Dedifferentiated amniotic fluid mesenchymal stem cell (primary cell): ENCODE results near the gene STPG2.
"Not testable (repeated sequence)": the region's sequence is repeated elsewhere in the genome, so short reads cannot be mapped to it uniquely, and the experiment has no call there.

Source experiments
- DNase-seq: peaks from one replicate; pipeline ENCODE4 v3.0.0-alpha.2; 2016; ENCODE audit errors: extremely low spot score

Gene STPG2

DNA sequence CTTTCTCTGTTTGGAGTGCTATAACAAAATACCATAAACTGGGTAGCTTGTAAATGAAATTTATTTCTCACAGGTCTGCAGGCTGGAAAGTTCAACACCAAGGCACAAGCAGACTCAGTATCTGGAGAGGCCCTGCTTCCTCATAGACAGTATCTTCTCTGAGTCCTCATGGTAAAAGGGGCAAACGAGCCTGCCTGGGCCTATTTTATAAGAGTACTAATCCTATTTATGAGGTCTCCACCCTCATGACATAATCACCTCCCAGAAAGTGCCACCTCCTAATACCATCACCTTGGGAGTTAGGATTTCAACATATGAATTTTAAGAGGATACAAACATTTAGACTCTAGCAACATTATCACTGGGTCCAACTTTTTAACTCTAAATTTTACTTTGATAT, 200.3 kb downstream of the STPG2 start:
- DNase-seq: no peak

DNA sequence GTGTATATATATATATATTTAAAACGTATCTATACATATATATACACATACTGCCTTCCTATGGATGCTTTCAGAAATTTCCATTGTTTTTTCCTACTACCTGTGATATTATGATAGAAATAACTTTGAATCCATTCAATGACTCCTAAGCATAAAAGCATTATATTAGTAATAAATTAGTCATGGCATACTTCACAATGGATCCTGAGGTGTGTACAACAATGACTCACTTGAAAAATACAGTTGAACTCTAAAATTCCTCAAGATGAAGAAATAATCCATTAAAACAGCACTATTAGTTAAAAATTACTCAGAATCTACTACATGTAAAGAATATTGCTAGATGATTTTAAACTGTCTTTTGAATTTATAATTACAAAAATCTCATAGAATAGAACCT, 201.1 kb downstream of the STPG2 start:
- no peak for DNase-seq

DNA sequence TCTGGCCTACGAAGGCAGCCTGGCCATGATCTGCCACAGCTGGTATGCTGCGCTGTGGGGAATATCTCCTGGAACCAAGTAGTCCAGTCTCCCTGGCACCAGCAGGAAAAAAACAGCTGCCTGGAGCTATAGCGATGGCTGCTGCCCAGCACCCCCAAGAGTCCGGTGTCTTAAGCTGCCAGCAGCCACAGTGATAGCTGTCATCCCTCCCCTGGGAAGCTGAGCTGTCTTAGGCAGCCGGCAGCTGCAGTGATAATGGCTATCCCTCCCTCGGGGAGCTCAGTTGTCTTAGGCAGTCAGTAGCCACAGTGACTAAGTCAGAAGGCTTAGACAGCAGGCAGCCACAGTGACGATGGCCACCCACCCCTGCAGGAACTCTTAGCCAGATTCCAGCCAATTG, 205.1 kb downstream of the STPG2 start:
- no peak for DNase-seq

DNA sequence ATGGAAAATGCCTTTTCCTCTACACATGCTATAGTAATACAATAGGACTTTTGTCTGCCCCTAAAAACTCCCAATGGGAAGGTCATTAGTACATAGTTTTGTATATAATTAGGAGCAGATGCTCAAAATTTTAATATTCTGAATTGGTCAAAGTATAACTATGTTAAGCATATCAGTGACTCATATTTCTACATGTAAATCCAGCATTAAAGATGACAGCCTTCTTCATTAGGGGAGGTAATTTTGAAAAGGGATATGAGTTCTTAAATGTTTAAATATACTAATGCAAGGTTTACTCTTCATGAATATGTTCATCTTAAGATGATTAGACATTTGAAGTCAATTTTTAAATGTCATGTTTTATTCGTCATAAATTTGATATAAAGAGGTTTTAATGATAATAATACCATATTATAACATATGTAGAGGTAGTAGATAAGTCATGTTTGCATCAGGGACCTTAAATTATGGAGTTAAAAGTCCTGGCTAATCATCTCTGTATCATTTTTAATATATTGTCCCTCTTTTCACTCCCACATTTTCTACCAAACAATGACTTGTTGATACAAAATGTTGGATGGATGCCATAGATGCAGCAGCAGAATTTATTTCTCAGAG, 218.8 kb downstream of the STPG2 start:
- no peak for DNase-seq

DNA sequence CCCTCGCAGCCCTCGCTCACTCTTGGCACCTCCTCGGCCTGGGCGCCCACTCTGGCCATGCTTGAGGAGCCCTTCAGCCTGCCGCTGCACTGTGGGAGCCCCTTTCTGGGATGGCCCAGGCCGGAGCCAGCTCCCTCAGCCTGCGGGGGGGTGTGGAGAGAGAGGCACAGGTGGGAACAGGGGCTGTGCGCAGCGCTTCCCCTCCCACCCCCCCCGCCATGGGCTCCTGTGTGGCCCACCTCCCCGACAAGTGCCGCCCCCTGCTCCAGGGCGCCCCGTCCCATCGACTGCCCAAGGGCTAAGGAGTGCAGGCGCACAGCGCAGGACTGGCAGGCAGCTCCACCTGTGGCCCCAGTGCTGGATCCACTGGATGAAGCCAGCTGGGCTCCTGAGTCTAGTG, 220.2 kb downstream of the STPG2 start:
- DNase-seq: no peak

DNA sequence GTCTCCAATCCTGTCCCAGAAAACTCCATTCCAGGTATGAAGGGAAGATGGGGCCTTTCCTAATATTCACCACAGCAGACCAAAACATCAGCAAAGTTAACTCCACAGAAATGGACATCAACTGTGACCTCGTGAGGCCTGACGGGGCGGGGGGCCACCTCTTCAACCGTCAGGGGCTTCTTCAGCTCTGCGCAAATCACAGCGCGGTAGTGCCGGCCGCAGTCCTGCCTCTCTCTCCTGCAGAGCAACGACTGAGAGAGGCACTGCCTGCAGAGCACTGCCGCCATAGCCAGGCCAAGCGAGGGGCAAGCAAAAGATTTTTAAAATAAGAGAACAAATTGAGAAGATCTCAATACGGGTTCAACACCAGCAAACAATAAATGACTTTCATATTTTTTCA, 226.2 kb downstream of the STPG2 start:
- DNase-seq: no peak

DNA sequence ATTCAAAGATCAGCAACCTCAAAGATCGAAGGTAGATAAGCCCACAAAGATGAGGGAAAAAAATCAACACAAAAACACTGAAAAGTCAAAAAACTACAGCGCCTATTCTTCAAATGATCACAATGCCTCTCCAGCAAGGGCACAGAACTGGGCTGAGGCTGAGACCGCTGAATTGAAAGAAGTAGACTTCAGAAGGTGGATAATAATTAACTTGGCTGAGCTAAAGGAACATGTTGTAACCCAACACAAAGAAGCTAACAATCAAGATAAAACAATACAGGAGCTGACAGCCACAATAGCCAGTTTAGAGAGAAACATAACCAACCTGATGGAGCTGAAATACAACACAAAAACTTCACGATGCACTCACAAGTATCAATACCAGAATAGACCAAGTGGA, 231.1 kb downstream of the STPG2 start:
- no peak for DNase-seq

DNA sequence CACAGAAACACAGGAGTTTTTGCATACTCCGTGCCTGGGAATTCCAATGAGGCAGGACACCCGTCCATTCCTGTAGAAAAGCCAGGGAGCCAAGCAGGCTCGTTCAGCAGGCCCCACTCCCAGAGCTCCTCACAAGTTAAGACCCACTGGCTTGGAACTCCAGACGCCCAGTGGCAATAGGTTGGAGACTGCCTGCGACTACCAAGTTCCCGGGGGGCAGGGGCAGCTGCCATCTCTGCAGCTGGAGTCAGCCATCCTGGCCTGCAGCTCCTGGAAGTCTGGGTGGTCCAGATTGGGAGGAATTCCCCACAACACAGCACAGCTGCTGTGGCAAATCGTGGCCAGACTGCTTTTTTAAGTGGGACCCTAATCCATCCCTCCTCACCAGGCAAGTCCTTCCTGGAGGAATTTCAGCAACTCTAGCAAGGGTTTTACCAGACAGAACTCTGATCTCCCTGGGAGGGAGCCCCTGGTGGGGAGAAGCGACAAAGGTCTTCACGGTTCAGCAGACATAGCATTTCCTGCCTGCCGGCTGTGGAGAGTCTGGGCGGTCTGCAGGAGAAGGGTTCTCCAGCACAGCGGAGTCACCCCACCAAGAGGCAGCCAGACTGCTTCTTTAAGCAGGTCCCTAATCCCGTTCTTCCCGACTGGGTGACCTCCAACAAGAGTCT, 231.9 kb downstream of the STPG2 start:
- DNase-seq: no peak

DNA sequence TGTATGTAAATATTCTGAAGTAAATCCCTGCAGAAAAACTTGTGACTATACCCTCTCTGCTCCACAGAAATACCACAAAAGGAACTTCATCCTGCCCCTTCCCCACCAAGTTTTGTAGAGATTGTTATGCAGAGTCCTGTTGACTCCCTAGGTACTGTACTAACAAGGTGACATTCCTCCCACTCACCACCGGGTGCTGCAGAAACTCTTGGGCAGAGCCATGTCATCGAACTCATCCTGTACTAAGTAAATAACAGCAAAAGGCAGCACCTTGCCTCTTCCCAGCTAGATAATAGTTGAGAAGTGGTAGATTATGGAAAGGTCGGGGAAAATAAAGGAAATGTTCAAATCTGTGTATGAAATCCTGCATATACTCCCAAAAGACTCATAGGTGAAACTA, 233.3 kb downstream of the STPG2 start:
- no peak for DNase-seq

DNA sequence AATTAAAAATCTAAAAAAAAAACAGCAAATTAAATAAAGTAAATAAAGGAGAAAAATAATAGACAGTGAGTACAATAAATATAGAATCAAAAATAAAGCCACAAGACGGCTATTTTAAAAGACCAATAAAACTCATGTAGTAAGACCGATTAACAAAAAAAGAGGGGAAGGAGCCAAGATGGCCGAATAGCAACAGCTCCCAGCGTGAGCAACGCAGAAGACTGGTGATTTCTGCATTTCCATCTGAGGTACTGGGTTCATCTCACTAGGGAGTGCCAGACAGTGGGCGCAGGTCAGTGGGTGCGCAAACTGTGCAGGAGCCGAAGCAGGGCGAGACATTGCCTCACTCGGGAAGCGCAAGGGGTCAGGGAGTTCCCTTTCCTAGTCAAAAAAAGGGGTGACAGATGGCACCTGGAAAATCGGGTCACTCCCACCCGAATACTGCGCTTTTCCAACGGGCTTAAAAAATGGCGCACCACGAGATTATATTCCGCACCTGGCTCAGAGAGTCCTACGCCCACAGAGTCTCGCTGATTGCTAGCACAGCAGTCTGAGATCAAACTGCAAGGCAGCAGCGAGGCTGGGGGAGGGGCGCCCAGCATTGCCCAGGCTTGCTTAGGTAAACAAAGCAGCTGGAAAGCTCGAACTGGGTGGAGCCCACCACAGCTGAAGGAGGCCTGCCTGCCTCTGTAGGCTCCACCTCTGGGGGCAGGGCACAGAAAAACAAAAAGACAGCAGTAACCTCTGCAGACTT, 239.7 kb downstream of the STPG2 start:
- not testable (repeated sequence) for DNase-seq

DNA sequence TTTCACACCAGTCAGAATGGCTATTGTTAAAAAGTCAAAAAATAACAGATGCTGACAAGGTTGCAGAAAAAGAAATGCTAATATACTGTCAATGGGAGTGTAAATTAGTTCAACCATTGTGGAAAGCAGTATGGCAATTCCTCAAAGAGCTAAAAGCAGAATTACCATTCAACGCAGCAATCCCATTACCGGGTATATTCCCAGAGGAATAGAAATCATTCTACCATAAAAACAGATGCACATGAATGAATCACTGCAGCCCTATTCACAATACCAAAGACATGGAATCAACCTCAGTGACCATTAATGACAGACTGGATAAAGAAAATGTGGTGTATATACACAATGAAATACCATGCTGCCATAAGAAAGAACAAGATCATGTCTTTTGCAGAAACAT, 243.0 kb downstream of the STPG2 start:
- no peak for DNase-seq

DNA sequence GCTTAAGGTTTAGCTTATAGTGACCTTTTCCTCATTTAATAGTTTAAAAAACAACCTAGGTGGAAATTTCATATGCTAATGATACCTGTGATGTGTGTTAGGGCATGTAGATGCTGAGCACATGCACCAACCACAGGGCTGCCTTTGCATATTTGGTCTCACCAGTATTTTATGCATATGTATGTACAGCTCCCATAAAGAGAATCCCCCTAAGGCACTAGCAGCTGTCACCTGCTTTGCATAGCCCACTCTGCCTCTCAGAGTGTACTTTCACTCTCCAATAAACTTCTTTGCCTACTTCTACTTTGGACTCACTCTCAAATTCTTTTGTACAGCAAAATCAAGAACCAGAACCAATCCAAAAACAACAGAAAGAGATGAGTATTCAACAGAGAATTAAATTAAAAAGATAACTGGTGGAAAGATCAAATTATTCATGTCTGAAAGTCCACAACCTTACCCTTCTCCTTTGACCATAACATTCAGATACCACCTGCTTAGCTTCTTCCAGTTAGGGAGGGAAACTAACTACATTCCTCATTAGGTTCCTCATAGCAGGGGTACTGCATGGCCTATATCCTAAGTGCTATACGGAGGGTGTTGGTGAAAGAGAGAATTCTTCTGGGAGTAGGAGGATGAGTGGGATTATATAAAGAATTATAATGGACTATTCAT, 250.5 kb downstream of the STPG2 start:
- DNase-seq: no peak

DNA sequence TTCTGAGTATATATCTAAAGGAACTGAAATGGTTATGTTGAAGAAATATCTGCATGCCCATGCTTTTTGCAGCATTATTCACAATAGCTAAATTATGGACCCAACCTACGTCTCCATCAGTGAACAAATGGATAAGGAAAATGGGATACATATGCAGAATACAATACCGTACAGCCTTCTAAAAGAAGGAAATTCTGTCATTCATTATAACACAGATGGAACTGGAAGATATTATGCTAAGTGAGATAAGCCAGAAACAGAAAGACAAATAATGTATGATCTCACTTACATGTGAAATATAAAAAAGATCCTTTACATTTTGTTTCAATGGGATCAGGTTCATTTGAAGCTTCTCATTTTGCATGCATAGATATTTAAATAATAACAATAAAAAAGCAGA, 263.3 kb downstream of the STPG2 start:
- DNase-seq: no peak

DNA sequence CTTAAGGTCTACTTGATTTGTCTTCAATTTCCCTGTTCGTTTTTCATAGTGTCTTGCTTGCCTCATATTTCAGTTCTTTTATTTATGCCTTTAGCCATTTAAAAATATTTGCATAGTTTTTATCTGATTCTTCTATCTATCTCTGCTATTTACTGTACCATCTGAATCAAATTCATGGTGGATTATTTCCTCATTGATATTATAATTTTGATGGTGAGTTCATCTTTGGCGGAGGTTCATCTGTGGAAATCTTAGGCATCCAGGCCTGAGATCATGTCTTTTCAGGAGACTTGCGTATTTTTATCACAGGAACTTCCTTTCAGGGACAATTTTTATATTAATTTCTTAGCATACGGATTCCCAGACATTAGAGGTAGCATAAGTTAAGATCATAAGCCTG, 275.2 kb downstream of the STPG2 start:
- DNase-seq: no peak

DNA sequence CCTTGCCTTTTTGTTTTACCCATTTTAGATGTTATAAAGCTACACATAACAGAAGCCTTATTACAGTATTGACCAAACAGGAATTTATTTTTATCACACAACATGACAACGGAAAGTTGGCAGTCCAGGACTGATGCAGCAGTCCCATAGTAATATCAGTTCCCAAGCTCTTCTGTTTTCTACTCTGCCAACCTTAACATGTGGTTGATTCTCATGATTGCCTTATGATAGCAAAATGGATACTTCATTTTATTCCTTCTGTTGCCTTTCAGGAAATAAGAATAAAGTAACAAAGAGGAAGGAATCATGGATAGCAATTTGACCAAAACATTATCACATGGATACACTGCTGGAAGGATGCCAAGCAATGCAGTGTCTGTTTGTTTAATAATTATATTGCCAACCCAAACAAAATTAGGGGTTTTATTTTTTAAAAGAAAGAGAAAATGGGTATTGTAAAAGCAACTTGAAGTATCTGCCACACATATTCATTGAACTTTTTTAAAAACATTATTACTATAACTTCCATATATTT, 275.7 kb downstream of the STPG2 start:
- no peak for DNase-seq

DNA sequence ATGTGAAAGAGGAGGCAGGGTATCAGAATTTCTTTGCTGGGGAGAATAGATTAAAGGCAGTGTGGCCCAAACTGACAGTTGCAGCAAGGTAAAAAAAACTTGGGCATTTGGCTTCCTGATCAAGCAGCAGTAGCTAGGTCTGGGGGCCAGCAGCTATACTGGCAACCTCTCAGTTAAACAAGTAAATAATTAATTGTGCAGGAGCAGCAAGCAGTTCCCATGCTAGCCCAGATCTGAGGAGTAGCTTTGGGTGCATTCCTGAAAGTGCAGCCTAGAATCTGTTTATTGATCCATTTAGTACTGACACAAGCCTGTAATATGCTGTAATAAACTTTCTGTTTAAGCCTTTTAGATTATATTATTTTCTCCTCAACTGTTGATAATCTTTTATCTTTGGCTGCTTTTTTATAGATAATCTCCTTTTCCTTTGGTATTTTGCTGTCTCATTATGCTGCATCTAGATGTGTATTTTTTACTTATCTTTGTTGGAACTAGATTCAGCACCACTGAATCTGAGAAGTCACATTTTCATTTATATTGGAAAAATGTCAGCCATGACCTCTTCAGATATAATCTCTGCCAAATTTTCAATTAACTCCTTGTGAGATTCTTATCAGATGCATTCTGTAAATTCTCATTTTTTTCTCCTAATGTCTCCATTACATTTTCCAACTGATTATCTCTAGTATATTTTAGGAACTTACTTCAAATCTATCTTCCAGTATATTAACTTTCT, 276.3 kb downstream of the STPG2 start:
- no peak for DNase-seq

DNA sequence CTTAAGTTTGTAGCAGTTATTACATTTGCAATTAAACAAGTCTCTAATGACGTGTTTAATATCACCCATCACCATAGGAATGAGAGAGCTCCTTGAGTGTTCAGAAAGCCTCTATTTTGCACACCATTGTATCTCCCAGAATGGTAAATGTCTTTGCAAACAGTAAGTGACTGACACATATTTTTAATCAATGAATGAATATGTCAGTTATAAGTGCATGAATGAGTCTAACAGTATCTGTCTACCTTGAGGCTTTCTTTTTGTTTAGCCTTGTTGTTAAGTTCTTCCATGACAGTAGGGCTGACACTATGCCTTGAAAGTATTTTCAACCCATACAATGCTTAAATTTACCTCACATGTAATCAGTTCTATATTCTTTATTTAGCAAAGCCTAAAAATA, 292.2 kb downstream of the STPG2 start:
- DNase-seq: no peak

DNA sequence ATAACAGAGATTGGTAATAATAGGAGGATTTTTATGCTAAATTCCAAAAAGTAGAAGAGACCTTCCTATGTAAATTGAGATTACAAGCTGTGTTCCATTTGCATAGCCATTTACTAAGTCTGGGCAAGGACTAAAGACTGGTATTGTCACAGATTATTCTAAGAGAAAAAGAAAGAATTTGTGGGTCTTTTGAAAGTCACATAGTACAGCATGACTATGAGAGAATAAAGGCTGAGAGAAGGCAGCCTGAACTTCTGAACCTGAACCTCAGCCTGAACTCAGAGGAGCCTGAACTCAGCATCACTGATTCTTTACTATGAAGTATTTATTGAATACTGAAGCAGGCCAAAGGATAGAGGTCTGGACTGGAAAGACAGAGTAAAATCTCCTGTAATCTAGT, 297.5 kb downstream of the STPG2 start:
- no peak for DNase-seq

DNA sequence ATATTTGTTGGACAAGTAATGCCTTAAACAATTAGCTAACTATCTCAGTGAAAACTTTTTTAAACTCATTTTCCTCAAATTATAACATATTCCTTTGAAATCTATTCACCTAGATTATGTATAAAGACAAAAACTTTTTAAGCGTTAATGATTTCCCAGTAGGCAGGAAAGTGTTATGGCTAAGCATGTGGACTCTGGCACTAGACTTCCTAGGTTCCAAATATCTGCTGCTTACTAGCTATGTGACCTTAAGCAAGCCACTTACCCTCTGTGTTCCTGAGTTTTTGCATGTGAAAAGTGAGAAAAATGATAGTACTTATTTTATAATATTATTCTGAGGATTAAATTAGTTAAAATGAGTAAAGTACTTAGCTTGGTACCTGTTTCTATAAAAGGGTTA, 301.8 kb downstream of the STPG2 start:
- no peak for DNase-seq

DNA sequence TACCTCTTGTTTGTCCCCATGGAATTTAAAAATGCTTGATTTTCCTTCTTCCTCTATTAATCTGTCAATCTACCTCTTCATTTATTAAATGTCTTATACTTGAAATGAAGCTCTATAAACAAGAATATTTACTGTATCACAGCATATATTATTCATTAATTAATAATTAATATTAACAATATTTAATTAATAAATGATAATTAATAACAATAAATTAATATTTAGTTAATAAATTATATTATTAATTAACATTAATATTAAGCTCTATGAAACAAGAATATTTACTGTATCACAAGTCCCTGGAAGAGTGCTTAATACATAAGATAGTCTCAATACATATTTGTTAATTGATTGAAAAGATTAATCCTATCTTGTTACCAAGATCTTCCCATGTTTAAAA, 306.6 kb downstream of the STPG2 start:
- DNase-seq: no peak

DNA sequence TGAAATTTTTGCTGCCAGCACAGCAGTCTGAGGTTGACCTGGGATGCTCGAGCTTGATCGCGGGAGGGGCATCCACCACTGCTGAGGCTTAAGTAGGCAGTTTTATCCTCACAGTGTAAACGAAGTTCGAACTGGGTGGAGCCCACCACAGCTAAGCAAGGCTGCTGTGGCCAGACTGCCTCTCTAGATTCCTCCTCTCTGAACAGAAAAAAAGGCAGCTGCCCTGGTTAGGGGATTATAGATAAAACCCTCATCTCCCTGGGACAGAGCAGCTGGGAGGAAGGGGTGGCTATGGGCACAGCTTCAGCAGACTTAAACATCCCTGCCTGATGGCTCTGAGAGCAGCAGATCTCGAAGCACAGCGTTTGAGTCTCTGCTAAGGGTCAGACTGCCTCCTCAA, 314.6 kb downstream of the STPG2 start:
- DNase-seq: no peak

DNA sequence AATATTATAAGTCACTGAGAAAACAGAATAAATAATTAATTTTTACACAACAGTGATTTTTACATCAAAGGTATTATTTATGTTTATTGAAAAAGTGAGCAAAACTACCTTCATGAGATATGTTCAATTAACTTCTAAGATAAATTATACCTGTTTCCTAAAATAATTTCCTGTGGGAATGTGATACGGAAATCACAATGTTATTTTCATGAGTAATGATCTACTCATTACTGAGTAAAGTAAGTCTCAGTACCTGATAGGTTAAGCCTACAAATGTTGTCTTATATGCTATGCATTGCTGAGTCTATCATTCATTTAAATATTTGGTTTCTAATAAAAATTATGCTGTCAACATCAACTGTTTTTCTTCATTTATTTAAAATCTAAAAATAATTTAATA, 324.0 kb downstream of the STPG2 start:
- no peak for DNase-seq
